CD4-positive, alpha-beta T cell treated with Interleukin-4 for 4 hours (primary cell): ENCODE data around the gene UTP11.

Experiments used
- DNase-seq: peaks from one replicate; pipeline ENCODE4 v3.0.0-alpha.2; 2020

UTP11 gene

DNA sequence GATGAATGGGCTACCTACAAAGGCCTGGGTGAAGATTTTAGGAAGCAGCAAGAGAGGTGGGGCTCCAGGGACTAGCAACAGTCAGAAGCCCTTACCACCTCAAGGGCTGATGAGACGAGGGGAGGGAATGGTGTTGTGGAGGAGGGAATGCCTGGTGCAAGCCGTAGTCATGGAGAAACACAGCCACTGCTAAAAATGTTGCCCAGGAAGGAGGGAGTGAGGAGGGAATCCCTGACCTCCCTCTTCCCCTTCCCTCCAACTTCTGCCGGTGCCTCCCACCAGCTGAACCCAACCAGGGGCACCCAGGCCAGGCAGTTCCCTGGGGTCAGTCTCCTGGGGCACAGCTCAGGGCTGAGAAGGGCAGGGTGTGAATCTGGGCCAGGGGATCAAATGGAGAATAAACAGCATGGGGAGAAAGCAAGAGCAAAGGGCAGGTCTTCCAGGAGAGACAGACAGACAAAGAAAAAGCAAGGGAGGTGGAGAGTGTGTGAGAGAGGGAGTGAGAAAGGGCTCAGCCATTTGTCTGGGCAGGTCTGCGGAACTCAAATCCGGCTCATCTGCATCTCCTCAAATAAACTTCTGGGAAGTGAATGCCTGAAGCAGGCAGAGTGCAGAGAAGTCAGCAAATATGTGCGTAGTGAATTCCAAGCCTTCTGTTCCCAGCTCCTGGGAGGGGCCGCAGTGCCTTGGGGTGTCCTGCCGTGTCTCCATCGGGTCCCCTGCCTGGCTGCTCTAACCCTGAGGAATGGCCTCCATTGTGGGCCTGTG lies 61.2 kb downstream of the UTP11 start:
- no peak for DNase-seq

- DNase-seq: no peak
Observed at GRCh38 chr1:38074302-38074677, 61.8 kb downstream of the UTP11 start.
